GM18505 (cell line): Measurements from ENCODE around the gene LAMA4.

Experiments
- ATAC-seq: cut with Tn5 transposase; IDR thresholded peaks from one replicate; pipeline ENCODE4 v1.9.1; 2021; ENCODE audit not compliant: unreplicated experiment
- POLR2A ChIP-seq: IDR thresholded peaks from 4 replicates; pipeline ENCODE4 v1.6.1; 2011; ENCODE audit warnings: borderline replicate concordance; ENCODE audit not compliant: insufficient read depth, insufficient read length; ENCODE audit errors: extremely low read depth

LAMA4 gene

GRCh38 chr6:112176175-112176574, 78.2 kb downstream of the LAMA4 start:
- TF ChIP-seq POLR2A: no peak
- no peak for ATAC-seq

DNA sequence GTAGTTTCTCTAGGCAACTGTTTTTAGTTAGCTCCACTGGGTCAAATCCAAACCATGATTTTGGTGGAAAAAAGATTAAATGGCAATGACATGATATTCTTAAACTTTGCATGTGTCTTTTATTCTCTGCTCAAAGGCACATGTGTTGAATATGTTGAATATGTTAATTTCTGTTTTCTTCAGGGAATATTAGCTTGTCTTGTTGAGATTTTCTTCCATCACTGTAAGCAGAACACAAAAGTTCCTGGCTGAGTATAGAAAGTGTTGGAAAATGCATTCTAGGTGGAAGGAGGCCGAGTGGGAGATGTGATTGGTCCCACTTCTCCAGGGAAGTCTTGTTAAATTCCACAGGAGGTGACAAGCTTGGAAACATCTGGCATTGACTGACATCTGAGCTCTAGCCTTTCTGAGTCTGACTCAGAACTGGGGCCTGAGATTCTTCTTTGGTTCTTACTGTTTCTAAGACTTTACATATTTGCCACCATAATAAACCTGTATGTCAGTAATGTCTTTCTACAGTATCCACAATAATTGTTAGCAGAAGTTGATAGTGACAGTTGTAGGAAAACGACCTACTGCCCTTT, 81.1 kb downstream of the LAMA4 start:
- ATAC-seq: no peak
- TF ChIP-seq POLR2A: no peak

DNA sequence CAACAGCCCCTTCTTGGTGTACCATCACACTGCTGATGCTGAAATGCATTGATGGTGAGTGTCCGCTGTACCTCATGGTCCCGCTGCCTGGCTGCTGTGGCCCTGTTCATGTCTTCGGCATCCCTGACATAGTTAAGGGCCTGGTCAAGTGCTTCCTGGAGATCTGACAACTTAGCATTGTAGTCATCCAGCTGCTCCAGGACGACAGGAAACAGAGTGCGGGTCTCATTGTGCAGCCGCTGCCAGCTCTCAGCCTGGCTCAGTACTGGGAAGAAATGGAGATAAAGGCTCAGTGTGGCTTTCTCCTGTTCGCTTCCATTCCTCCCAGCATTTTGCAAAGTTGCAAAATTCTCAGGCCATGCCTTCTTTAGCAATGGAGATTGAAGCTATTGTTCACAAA, 81.8 kb downstream of the LAMA4 start:
- ATAC-seq: no peak
- no peak for TF ChIP-seq POLR2A

GRCh38 chr6:112169541-112169940, 84.8 kb downstream of the LAMA4 start:
- TF ChIP-seq POLR2A: no peak
- no peak for ATAC-seq

- ATAC-seq: peak; percentile 98
- no peak for TF ChIP-seq POLR2A
These were observed 90.8 kb downstream of the LAMA4 start for GRCh38 chr6:112163295-112164257.

- no peak for TF ChIP-seq POLR2A
- ATAC-seq: no peak
These were observed 93.6 kb downstream of the LAMA4 start for GRCh38 chr6:112160745-112161144.

DNA sequence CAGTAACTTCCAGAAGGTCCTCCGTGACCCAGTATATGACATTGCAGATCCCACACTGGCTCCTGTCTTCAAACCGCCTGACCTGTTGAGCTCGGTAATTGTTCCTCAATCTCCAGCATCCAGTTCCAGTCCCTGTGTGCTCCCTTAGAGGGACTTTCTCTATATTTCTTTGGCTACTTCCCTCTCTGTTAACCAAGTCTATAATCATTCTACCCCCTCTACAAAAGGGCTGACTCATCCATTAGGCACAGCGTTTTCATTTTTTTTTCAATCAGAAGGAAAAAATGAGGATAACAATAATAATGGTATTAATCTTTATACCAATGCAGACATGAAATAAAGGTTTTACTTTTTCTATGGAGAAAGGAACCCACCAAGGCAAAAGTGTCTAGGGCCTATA, 97.7 kb downstream of the LAMA4 start:
- TF ChIP-seq POLR2A: no peak
- ATAC-seq: no peak

DNA sequence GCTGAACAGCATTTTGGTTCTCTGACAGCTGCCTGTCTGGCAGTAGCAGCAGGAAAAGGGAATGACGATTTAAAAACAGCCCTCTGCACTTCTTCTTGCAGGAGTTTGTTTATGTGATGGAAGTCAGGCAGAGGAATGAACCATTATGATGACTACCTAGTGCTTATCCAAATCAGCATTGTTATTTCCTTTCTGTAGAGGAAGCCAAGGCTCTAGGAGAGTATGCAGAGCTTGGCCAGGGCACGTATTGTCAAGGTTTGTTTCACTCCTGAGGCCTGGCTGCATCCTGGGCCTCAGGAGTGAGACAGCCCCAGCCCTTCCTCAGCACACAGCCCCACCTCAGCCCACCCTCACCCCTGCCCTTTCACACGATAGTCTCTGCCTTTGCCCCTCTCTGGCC, 98.5 kb downstream of the LAMA4 start:
- ATAC-seq: no peak
- TF ChIP-seq POLR2A: no peak

GRCh38 chr6:112154711-112155110, 99.7 kb downstream of the LAMA4 start:
- no peak for ATAC-seq
- no peak for TF ChIP-seq POLR2A

DNA sequence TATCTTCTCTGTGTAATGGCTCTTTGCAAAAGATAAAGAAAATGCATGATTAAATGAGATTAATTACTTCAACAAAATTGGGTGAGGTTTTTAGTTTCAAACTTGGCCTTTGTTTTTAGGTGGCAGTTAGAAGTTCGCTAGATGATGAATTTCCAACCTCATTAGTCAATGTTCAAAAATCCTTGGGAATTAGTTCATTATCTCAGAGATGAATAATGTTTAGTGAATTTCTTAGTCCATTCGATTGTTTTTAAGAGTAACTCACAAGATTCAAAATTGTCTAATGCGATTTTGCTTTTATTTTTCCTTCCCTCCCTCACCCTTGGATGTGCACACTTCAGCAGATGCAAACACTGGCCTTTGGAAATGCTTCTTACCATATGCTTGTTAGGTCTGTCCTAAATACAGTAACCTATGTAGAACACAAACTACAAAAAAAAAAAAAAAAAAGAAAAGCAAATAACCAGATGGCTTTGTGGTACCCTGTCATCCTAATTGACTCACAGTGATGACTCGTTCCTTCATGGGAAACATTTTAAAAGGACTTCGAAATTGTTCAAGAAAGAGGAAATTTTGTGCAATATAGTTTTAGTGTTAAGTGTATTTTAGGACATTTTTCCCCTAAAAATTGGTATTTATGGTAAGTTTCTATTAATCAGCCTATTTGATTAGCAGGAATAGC, 100.3 kb downstream of the LAMA4 start:
- TF ChIP-seq POLR2A: no peak
- ATAC-seq: no peak

DNA sequence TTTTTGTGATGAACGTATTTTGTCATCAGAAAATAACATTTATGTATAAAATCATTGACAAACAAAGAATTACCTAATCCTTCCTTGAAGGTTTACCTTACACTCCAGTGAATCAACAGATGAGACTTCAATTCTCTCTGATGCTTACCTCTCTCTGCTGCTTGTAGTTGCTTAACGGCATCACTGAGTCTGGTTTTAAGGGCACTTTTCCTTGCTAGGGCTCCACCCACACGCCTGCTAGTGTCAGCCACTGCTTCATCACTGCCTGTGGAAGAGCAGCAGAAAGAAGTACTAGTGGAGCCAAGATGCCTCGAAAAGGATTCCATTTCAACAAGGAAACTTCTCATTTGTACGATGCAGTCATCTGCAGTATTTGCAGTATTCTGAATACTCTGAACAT, 104.0 kb downstream of the LAMA4 start:
- no peak for ATAC-seq
- no peak for TF ChIP-seq POLR2A

DNA sequence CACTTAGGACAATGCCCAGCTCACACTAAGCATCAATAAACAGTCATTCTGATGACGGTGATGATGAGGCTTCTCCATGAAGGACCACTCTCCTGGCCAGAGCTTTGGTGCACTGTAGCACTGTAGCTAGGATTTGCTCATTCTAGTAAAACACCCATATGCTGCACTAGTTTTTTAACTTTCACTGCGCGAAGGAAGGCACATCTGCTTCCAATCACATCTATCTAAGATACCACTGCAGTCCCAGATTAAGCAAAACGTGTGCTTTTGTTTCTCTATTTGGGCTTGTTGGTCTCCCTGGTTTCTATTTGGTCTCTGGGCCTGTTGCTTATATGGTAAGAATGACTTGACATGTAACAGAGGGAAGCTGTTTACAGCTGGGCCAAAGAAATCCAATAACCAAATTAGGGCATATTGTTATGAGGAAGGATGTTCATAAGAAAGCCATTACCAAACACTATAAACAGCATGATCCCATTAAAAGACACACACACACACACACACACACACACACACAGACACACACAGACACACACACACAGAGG, 104.6 kb downstream of the LAMA4 start:
- no peak for TF ChIP-seq POLR2A
- ATAC-seq: no peak

DNA sequence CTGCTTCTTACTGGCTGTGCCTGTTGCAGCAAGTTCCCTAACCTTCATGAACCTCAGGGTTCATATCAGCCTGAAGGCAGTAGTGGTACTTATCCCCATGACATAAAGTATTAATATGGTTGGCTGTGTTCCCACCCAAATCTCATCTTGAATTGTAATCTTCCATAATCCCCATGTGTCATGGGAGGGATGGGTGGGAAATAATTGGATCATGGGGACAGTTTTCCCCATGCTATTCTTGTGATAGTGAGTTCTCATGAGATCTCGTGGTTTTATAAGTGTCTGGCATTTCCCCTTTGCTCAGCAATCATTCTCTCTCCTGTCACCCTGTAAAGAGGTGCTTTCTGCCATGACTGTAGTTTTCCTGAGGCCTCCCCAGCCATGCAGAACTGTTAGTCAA, 105.1 kb downstream of the LAMA4 start:
- no peak for ATAC-seq
- no peak for TF ChIP-seq POLR2A
